SK-N-SH treated with all-trans-retinoic acid at 6 μM for 48 hours (cell line): ENCODE results near the gene NHSL2.

ENCODE experiments used
- ATAC-seq: fragments of 200-7000 bp; cut with Tn5 transposase; 3 replicates; pipeline ENCODE4 v1.9.1; 2020; ENCODE audit warnings: mild to moderate bottlenecking, moderate library complexity
- ARNTL ChIP-seq: fragments of 450-650 bp; formaldehyde crosslinking; IDR thresholded peaks from 2 replicates; pipeline ENCODE4 v1.5.0; 2020; ENCODE audit warnings: low read depth, mild to moderate bottlenecking, moderate library complexity, borderline replicate concordance
- BACH2 ChIP-seq: fragments of 250-450 bp; sonication (Bioruptor Pico); IDR thresholded peaks from 2 replicates; pipeline ENCODE4 v1.9.0; 2021; ENCODE audit warnings: mild to moderate bottlenecking, borderline replicate concordance
- ESRRG ChIP-seq: fragments of 250-450 bp; sonication (Bioruptor Pico); IDR thresholded peaks from 2 replicates; pipeline ENCODE4 v1.6.1; 2021; ENCODE audit warnings: mild to moderate bottlenecking
- GLIS3 ChIP-seq: fragments of 250-450 bp; sonication (Bioruptor Pico); IDR thresholded peaks from 2 replicates; pipeline ENCODE4 v1.5.0; 2020; ENCODE audit warnings: mild to moderate bottlenecking, moderate library complexity
- ISL1 ChIP-seq: fragments of 250-450 bp; sonication (Bioruptor Pico); IDR thresholded peaks from 2 replicates; pipeline ENCODE4 v2.1.2; 2022; ENCODE audit warnings: mild to moderate bottlenecking, moderate library complexity
- OSR1 ChIP-seq: fragments of 250-450 bp; sonication (Bioruptor Pico); IDR thresholded peaks from 2 replicates; pipeline ENCODE4 v1.8.0; 2022; ENCODE audit warnings: moderate library complexity, mild to moderate bottlenecking, inconsistent platforms
- PPARA ChIP-seq: fragments of 250-450 bp; sonication (Bioruptor Pico); IDR thresholded peaks from 2 replicates; pipeline ENCODE4 v1.5.0; 2020; ENCODE audit warnings: mild to moderate bottlenecking, borderline replicate concordance
- RARB ChIP-seq: fragments of 250-450 bp; sonication (Bioruptor Pico); IDR thresholded peaks from 2 replicates; pipeline ENCODE4 v1.8.0; 2021; ENCODE audit warnings: mild to moderate bottlenecking, moderate library complexity
- SNAI2 ChIP-seq: fragments of 250-450 bp; sonication (Bioruptor Pico); IDR thresholded peaks from 2 replicates; pipeline ENCODE4 v1.5.0; 2020; ENCODE audit warnings: mild to moderate bottlenecking, moderate library complexity
- TCF4 ChIP-seq: fragments of 250-450 bp; sonication (Bioruptor Pico); IDR thresholded peaks from 2 replicates; pipeline ENCODE4 v1.8.0; 2021; ENCODE audit warnings: mild to moderate bottlenecking, moderate library complexity, borderline replicate concordance
- TOX ChIP-seq: fragments of 250-450 bp; sonication (Bioruptor Pico); IDR thresholded peaks from 2 replicates; pipeline ENCODE4 v1.8.0; 2021; ENCODE audit warnings: mild to moderate bottlenecking, moderate library complexity, borderline replicate concordance
- ZC3H10 ChIP-seq: fragments of 250-450 bp; sonication (Bioruptor Pico); IDR thresholded peaks from 2 replicates; pipeline ENCODE4 v1.5.1; 2021; ENCODE audit warnings: mild to moderate bottlenecking, moderate library complexity
- ZFP3 ChIP-seq: fragments of 250-450 bp; sonication (Bioruptor Pico); IDR thresholded peaks from 2 replicates; pipeline ENCODE4 v1.5.0; 2020; ENCODE audit warnings: mild to moderate bottlenecking, moderate library complexity
- ZFP30 ChIP-seq: fragments of 450-650 bp; formaldehyde crosslinking; IDR thresholded peaks from 2 replicates; pipeline ENCODE4 v1.5.0; 2022; ENCODE audit warnings: mild to moderate bottlenecking, moderate library complexity
- ZNF565 ChIP-seq: fragments of 450-650 bp; formaldehyde crosslinking; conservative IDR thresholded peaks from 2 replicates; pipeline ENCODE4 v1.5.0; 2020; ENCODE audit warnings: low read depth, mild to moderate bottlenecking, moderate library complexity
- ZNF70 ChIP-seq: fragments of 450-650 bp; formaldehyde crosslinking; IDR thresholded peaks from 2 replicates; pipeline ENCODE4 v1.5.0; 2020; ENCODE audit warnings: mild to moderate bottlenecking, moderate library complexity
- ZNF8 ChIP-seq: fragments of 450-650 bp; formaldehyde crosslinking; IDR thresholded peaks from 2 replicates; pipeline ENCODE4 v1.5.0; 2020; ENCODE audit warnings: mild to moderate bottlenecking, moderate library complexity
- TF ChIP-seq, protein P1 (sequence below): fragments of 250-450 bp; sonication (Bioruptor Pico); IDR thresholded peaks from 2 replicates; pipeline ENCODE4 v1.5.1; 2021; ENCODE audit warnings: mild to moderate bottlenecking, moderate library complexity
- TF ChIP-seq, protein P2 (sequence below): fragments of 250-450 bp; sonication (Bioruptor Pico); IDR thresholded peaks from 2 replicates; pipeline ENCODE4 v1.5.1; 2020; ENCODE audit warnings: low read depth, mild to moderate bottlenecking, moderate library complexity
- TF ChIP-seq, protein P3 (sequence below): fragments of 250-450 bp; sonication (Bioruptor Pico); IDR thresholded peaks from 2 replicates; pipeline ENCODE4 v1.5.0; 2020; ENCODE audit warnings: mild to moderate bottlenecking, moderate library complexity

Gene NHSL2

DNA sequence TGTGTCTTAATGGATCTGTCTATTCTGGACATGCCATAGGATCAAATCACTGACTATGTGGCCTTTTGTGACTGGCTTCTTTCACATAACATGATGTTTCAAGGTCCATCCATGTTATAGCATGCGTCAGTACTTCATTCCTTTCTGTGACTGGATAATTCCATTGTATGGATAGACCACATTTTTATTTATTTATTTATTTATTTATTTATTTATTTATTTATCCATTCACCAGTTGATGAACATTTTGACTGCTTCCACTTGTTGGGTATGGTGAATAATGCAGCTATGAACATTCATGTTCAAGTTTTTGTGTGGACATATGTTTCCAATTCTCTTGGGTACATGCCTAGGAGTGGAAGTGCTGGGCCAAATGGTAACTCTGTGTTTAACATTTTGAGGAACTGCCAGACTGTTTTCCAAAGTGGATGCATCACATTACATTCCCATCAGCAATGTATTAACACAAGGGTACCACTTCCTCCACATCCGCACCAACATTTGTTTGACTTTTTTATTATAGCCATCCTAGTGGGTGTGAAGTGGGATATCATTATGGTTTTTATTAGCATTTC is 207.1 kb downstream of the NHSL2 start:
- no peak for ATAC-seq
- TF ChIP-seq PPARA (CRISPR knock-in tag) (no peak), ARNTL (CRISPR knock-in tag) (no peak), ZNF70 (no peak), ESRRG (no peak), TCF4 (CRISPR knock-in tag) (no peak), ZFP30 (no peak), TOX (CRISPR knock-in tag) (no peak), BACH2 (CRISPR knock-in tag) (no peak)
- TF ChIP-seq, protein P1, sequence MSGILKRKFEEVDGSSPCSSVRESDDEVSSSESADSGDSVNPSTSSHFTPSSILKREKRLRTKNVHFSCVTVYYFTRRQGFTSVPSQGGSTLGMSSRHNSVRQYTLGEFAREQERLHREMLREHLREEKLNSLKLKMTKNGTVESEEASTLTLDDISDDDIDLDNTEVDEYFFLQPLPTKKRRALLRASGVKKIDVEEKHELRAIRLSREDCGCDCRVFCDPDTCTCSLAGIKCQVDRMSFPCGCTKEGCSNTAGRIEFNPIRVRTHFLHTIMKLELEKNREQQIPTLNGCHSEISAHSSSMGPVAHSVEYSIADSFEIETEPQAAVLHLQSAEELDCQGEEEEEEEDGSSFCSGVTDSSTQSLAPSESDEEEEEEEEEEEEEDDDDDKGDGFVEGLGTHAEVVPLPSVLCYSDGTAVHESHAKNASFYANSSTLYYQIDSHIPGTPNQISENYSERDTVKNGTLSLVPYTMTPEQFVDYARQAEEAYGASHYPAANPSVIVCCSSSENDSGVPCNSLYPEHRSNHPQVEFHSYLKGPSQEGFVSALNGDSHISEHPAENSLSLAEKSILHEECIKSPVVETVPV: no peak
- TF ChIP-seq, protein P2, sequence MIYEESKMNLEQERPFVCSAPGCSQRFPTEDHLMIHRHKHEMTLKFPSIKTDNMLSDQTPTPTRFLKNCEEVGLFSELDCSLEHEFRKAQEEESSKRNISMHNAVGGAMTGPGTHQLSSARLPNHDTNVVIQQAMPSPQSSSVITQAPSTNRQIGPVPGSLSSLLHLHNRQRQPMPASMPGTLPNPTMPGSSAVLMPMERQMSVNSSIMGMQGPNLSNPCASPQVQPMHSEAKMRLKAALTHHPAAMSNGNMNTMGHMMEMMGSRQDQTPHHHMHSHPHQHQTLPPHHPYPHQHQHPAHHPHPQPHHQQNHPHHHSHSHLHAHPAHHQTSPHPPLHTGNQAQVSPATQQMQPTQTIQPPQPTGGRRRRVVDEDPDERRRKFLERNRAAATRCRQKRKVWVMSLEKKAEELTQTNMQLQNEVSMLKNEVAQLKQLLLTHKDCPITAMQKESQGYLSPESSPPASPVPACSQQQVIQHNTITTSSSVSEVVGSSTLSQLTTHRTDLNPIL (CRISPR knock-in tag): no peak

DNA sequence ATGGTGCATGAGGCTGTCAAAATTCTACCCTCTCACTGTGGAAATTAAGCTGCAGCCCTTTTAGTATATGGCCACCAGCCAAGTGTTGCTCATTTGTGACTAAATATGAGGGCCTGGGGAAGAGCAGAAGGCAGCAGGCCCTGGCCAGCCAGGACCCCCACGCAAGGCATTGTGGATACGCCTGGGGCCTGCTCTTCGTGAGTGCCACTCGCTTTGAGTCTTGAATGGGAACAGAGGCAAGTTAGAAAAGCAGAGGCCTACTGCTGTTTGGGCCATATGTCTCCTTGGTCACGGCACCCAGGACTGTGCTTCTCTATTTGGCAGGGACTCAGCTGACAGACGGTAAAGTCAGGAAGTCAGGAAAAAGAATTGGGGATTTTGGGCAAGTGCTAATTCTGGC is 210.2 kb downstream of the NHSL2 start:
- TF ChIP-seq GLIS3 (CRISPR knock-in tag): no peak
- TF ChIP-seq ZNF70: 0 out of 2 replicates have a peak, but pooled peaks have one; percentile 16
- TF ChIP-seq, protein P3, sequence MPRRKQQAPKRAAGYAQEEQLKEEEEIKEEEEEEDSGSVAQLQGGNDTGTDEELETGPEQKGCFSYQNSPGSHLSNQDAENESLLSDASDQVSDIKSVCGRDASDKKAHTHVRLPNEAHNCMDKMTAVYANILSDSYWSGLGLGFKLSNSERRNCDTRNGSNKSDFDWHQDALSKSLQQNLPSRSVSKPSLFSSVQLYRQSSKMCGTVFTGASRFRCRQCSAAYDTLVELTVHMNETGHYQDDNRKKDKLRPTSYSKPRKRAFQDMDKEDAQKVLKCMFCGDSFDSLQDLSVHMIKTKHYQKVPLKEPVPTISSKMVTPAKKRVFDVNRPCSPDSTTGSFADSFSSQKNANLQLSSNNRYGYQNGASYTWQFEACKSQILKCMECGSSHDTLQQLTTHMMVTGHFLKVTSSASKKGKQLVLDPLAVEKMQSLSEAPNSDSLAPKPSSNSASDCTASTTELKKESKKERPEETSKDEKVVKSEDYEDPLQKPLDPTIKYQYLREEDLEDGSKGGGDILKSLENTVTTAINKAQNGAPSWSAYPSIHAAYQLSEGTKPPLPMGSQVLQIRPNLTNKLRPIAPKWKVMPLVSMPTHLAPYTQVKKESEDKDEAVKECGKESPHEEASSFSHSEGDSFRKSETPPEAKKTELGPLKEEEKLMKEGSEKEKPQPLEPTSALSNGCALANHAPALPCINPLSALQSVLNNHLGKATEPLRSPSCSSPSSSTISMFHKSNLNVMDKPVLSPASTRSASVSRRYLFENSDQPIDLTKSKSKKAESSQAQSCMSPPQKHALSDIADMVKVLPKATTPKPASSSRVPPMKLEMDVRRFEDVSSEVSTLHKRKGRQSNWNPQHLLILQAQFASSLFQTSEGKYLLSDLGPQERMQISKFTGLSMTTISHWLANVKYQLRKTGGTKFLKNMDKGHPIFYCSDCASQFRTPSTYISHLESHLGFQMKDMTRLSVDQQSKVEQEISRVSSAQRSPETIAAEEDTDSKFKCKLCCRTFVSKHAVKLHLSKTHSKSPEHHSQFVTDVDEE (CRISPR knock-in tag): no peak
- no peak for TF ChIP-seq ESRRG
- TF ChIP-seq OSR1 (CRISPR knock-in tag): no peak
- ATAC-seq: no peak; the same call in 2 of the 3 replicates

DNA sequence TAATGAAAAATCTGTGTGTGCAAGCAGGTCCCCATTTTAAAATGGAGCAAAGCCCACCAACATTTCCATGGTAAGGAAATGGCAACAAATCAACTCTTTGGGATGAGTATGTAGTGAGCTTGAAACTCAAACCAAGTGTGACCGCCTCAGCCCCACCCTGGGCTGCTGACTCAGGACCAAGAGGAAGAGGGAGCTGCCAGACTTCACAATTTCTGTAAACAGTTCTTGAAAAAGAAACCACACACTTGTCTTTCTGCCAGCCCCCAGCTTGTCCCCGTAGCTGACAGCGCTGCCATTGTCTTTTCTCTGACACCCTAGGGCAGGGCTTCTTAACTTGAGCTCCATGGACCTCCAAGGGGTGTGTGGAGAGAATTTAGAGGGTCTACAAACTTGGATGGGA is 210.7 kb downstream of the NHSL2 start:
- ATAC-seq: no peak
- TF ChIP-seq ZC3H10 (no peak), ARNTL (CRISPR knock-in tag) (no peak), ZNF565 (no peak), ZFP30 (no peak), RARB (no peak), ZFP3 (no peak), BACH2 (CRISPR knock-in tag) (no peak), ISL1 (CRISPR knock-in tag) (no peak), TCF4 (CRISPR knock-in tag) (no peak)

DNA sequence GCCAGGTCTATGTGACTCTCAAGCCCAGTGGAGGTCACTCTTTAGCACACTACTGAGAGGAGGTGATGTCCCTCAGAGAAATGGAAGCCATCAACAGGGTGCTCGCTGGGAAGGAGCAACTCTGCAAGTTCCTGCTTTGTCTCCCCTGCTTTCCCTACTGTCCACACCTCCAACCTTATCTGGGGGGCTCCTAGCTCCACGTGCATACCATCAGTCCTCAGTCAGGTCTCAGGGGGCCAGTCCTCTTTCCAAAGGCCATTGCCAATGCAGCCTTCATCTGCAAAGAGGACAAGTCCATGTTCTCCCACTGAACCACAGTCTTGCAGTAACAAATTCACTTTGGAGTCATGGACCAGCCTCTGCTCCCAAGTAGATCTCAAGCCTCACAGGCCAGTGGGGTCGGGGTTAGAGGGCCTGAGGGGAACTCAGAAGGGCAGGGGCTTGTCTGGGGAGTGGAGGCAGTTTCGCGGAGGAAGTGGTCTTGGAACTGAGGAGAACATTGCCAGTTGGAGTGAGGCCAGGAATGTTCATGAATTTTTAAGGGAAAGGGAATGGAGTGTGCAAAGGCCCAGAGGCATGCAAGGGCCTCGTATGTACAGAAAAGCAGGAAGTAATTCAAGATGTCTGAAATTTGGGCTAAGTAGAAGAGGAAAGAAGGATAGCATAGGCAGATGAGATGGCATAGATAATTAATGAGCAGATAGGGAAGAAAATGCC is 212.1 kb downstream of the NHSL2 start:
- no peak for ATAC-seq
- TF ChIP-seq ARNTL (CRISPR knock-in tag) (no peak), ZNF8 (CRISPR knock-in tag) (no peak), ZFP3 (no peak), ZNF565 (no peak), ISL1 (CRISPR knock-in tag) (no peak), RARB (no peak), SNAI2 (no peak), TCF4 (CRISPR knock-in tag) (no peak), GLIS3 (CRISPR knock-in tag) (no peak), ESRRG (no peak), BACH2 (CRISPR knock-in tag) (no peak), ZFP30 (no peak), OSR1 (CRISPR knock-in tag) (no peak), ZC3H10 (no peak), PPARA (CRISPR knock-in tag) (no peak)
- TF ChIP-seq, protein P1: no peak
- TF ChIP-seq, protein P3 (CRISPR knock-in tag): no peak
- TF ChIP-seq, protein P2 (CRISPR knock-in tag): no peak
